Measurements from ENCODE around the gene SHF. TPM values are rescaled to one million over a fixed set of nuclear protein-coding genes. Genes with fewer than 3 reads are reported as not detected.

Gene SHF
- total RNA-seq, 2 donors from 2014 or later = 2.0 to 2.8 TPM

GRCh38 chr15:45171912-45172311 lies 15.9 kb downstream of the SHF start:
- no peak for DNase-seq
- H3K36me3 Mint-ChIP-seq (ENCODE audit: low read depth) = peaks cover 2% of the 10 kb centered on the region
- no peaks in the 10 kb centered on the region for H3K4me1 Mint-ChIP-seq
- no peaks in the 10 kb centered on the region for H3K9me3 ChIP-seq (ENCODE audit: control insufficient read depth, low read length, poor library complexity, severe bottlenecking)
- no peak overlapping the region for H3K4me3 Mint-ChIP-seq
- H3K27me3 Mint-ChIP-seq = no peaks in the 10 kb centered on the region
- H3K27ac Mint-ChIP-seq = no peak overlapping the region
- ATAC-seq = no peak

- peaks cover 6% of the 10 kb centered on the region for H3K4me1 Mint-ChIP-seq
- H3K4me3 Mint-ChIP-seq = peak overlapping the region; percentile 39
- H3K36me3 Mint-ChIP-seq (ENCODE audit: low read depth) = no peaks in the 10 kb centered on the region
- DNase-seq (no peak), ATAC-seq (no peak)
- no peak overlapping the region for H3K27ac Mint-ChIP-seq
- no peaks in the 10 kb centered on the region for H3K27me3 Mint-ChIP-seq
- H3K9me3 ChIP-seq (ENCODE audit: control insufficient read depth, low read length, poor library complexity, severe bottlenecking) = no peaks in the 10 kb centered on the region
Measured at GRCh38 chr15:45169608-45170480, 17.9 kb downstream of the SHF start.

GRCh38 chr15:45168751-45169551 lies 18.8 kb downstream of the SHF start:
- H3K27ac Mint-ChIP-seq = no peak overlapping the region

GRCh38 chr15:45168286-45168685 lies 19.5 kb downstream of the SHF start:
- Mint-ChIP-seq H3K4me1 (peaks cover 6% of the 10 kb centered on the region), H3K36me3 (ENCODE audit: low read depth) (no peaks in the 10 kb centered on the region), H3K27me3 (no peaks in the 10 kb centered on the region), H3K27ac (no peak overlapping the region), H3K4me3 (no peak overlapping the region)
- no peaks in the 10 kb centered on the region for H3K9me3 ChIP-seq (ENCODE audit: control insufficient read depth, low read length, poor library complexity, severe bottlenecking)
- no peak for ATAC-seq
- DNase-seq = no peak

More at GRCh38 chr15:45168751-45169551, 18.8 kb downstream of the SHF start:
- H3K36me3 Mint-ChIP-seq (ENCODE audit: low read depth) = no peaks in the 10 kb centered on the region
- peaks cover 6% of the 10 kb centered on the region for H3K4me1 Mint-ChIP-seq
- H3K27me3 Mint-ChIP-seq = no peaks in the 10 kb centered on the region
- H3K4me3 Mint-ChIP-seq = peak overlapping the region; percentile 58
- H3K9me3 ChIP-seq (ENCODE audit: control insufficient read depth, low read length, poor library complexity, severe bottlenecking) = no peaks in the 10 kb centered on the region
- no peak for ATAC-seq
- no peak for DNase-seq

GRCh38 chr15:45167631-45168205 lies 20.0 kb downstream of the SHF start:
- H3K4me1 Mint-ChIP-seq = peaks cover 11% of the 10 kb centered on the region
- no peaks in the 10 kb centered on the region for H3K36me3 Mint-ChIP-seq (ENCODE audit: low read depth)
- ATAC-seq (no peak), DNase-seq (no peak)
- H3K27ac Mint-ChIP-seq = peak overlapping the region; percentile 59
- no peaks in the 10 kb centered on the region for H3K9me3 ChIP-seq (ENCODE audit: control insufficient read depth, low read length, poor library complexity, severe bottlenecking)
- H3K4me3 Mint-ChIP-seq = peak overlapping the region; percentile 77
- no peaks in the 10 kb centered on the region for H3K27me3 Mint-ChIP-seq

DNA sequence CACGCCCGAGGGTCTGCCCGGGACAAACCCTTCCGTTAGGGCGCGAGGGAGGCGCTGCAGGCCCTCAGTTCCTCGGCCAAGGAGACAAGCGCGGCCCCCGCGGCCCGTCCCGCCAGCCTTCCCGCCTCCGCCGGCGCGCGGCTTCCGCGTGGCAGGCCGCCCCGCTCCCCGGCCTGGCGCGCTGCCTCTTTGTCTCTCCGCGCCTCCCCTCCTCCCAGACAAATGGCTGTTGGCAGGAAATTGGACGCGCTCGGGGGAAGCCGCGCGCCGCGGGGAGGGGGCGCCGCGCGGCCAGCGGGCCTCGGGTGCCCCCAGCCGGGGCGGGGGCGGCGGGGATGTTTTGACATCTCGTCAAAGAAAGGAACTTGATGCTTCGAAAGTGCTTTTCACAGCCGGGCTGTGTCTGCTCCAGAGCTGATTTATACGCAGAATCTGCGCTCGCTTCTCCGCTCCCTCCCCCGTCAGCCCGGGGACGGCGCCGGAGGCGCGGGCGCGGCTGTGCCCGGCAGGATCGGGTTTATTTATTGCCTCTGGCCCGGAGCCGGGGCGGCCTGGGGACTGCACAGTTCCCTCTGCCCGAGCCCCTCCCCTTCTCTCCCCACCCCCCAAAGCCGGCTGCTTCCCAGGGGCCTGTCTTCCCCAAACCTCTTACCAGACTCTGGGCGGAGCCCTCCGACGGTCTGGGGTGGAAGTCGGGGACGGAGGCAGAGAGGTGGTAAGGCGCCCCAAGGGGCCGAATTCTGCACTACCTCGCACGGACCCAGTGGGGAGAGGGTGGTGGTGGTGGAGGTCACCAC lies 20.7 kb downstream of the SHF start:
- ATAC-seq (peak; percentile 96), DNase-seq (peak; percentile 55 to 72 (median 67))
- no peaks in the 10 kb centered on the region for H3K9me3 ChIP-seq (ENCODE audit: control insufficient read depth, low read length, poor library complexity, severe bottlenecking)
- H3K27ac Mint-ChIP-seq = peak overlapping the region; percentile 59
- H3K4me3 Mint-ChIP-seq = peak overlapping the region; percentile 77
- H3K4me1 Mint-ChIP-seq = peaks cover 11% of the 10 kb centered on the region
- no peaks in the 10 kb centered on the region for H3K27me3 Mint-ChIP-seq
- no peaks in the 10 kb centered on the region for H3K36me3 Mint-ChIP-seq (ENCODE audit: low read depth)

- peak overlapping the region; percentile 73 for H3K4me3 Mint-ChIP-seq
- no peak for DNase-seq
- H3K4me1 Mint-ChIP-seq = peaks cover 11% of the 10 kb centered on the region
- H3K27ac Mint-ChIP-seq = peak overlapping the region; percentile 32
- H3K36me3 Mint-ChIP-seq (ENCODE audit: low read depth) = no peaks in the 10 kb centered on the region
- H3K27me3 Mint-ChIP-seq = no peaks in the 10 kb centered on the region
- H3K9me3 ChIP-seq (ENCODE audit: control insufficient read depth, low read length, poor library complexity, severe bottlenecking) = no peaks in the 10 kb centered on the region
- no peak for ATAC-seq
Measured at GRCh38 chr15:45165536-45165935, 22.2 kb downstream of the SHF start.

- H3K4me3 Mint-ChIP-seq = no peak overlapping the region
- H3K4me1 Mint-ChIP-seq = peaks cover 13% of the 10 kb centered on the region
- DNase-seq = no peak
- H3K27me3 Mint-ChIP-seq = no peaks in the 10 kb centered on the region
- no peaks in the 10 kb centered on the region for H3K36me3 Mint-ChIP-seq (ENCODE audit: low read depth)
- H3K27ac Mint-ChIP-seq = peak overlapping the region; percentile 32
- no peak for ATAC-seq
- H3K9me3 ChIP-seq (ENCODE audit: control insufficient read depth, low read length, poor library complexity, severe bottlenecking) = no peaks in the 10 kb centered on the region
Measured at GRCh38 chr15:45164914-45165313, 22.9 kb downstream of the SHF start.

GRCh38 chr15:45163508-45163856 lies 24.3 kb downstream of the SHF start:
- no peaks in the 10 kb centered on the region for H3K27me3 Mint-ChIP-seq
- ATAC-seq = no peak
- peak overlapping the region; percentile 4 for H3K27ac Mint-ChIP-seq
- H3K4me3 Mint-ChIP-seq = no peak overlapping the region
- H3K9me3 ChIP-seq (ENCODE audit: control insufficient read depth, low read length, poor library complexity, severe bottlenecking) = no peaks in the 10 kb centered on the region
- DNase-seq = no peak
- H3K4me1 Mint-ChIP-seq = peaks cover 22% of the 10 kb centered on the region
- no peaks in the 10 kb centered on the region for H3K36me3 Mint-ChIP-seq (ENCODE audit: low read depth)

GRCh38 chr15:45162771-45163507 lies 24.8 kb downstream of the SHF start:
- DNase-seq = peak; percentile 26 to 43 (median 38)
- no peaks in the 10 kb centered on the region for H3K9me3 ChIP-seq (ENCODE audit: control insufficient read depth, low read length, poor library complexity, severe bottlenecking)
- Mint-ChIP-seq H3K36me3 (ENCODE audit: low read depth) (no peaks in the 10 kb centered on the region), H3K4me1 (peaks cover 22% of the 10 kb centered on the region), H3K27me3 (no peaks in the 10 kb centered on the region), H3K4me3 (no peak overlapping the region), H3K27ac (peak overlapping the region; percentile 4)
- ATAC-seq = peak; percentile 33

DNA sequence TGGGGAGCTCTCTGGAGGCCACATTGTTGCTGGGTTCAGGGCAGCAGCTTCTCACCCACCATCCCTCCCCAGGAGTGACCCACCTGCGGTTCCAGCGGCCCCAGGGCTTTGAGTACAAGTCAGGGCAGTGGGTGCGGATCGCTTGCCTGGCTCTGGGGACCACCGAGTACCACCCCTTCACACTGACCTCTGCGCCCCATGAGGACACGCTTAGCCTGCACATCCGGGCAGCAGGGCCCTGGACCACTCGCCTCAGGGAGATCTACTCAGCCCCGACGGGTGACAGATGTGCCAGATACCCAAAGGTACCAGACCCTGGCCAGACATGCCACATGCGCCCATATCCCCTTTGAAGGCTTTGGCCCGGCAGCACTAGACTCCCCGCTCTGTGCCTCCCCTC lies 26.1 kb downstream of the SHF start:
- DNase-seq (no peak), ATAC-seq (no peak)
- no peak overlapping the region for H3K4me3 Mint-ChIP-seq
- no peaks in the 10 kb centered on the region for H3K9me3 ChIP-seq (ENCODE audit: control insufficient read depth, low read length, poor library complexity, severe bottlenecking)
- H3K27ac Mint-ChIP-seq = no peak overlapping the region
- peaks cover 23% of the 10 kb centered on the region for H3K4me1 Mint-ChIP-seq
- peaks cover under 1% of the 10 kb centered on the region for H3K36me3 Mint-ChIP-seq (ENCODE audit: low read depth)
- H3K27me3 Mint-ChIP-seq = no peaks in the 10 kb centered on the region

- H3K4me3 Mint-ChIP-seq = no peak overlapping the region
- H3K9me3 ChIP-seq (ENCODE audit: control insufficient read depth, low read length, poor library complexity, severe bottlenecking) = no peaks in the 10 kb centered on the region
- H3K4me1 Mint-ChIP-seq = peaks cover 15% of the 10 kb centered on the region
- no peak for DNase-seq
- ATAC-seq = no peak
- peak overlapping the region; percentile 27 for H3K27ac Mint-ChIP-seq
- H3K27me3 Mint-ChIP-seq = no peaks in the 10 kb centered on the region
- H3K36me3 Mint-ChIP-seq (ENCODE audit: low read depth) = peaks cover 2% of the 10 kb centered on the region
Measured at GRCh38 chr15:45157974-45158373, 29.8 kb downstream of the SHF start.
